Fibroblast of lung (primary cell): ENCODE measurements around the gene OBSL1. TPM values are rescaled to one million over a fixed set of nuclear protein-coding genes. Genes with fewer than 3 reads are reported as not detected.

ENCODE experiments used
- DNase-seq, 2 donors: peaks; one replicate each; pipeline versions ENCODE4 v3.0.0 to v3.0.0-alpha.2; 2010; ENCODE audit warnings: low read depth in 2 of 2
- H2AFZ ChIP-seq: 2 replicates; pipeline ENCODE4 v1.5.1; 2012; ENCODE audit warnings: low read length, control low read depth, inconsistent platforms
- H3K27ac ChIP-seq: 2 replicates; pipeline ENCODE4 v1.5.1; 2011; ENCODE audit warnings: low read length, control low read depth; ENCODE audit not compliant: insufficient read depth
- H3K27me3 ChIP-seq: 2 replicates; pipeline ENCODE4 v1.5.1; 2011; ENCODE audit warnings: mild to moderate bottlenecking, low read length; ENCODE audit not compliant: control insufficient read depth, insufficient read depth
- H3K36me3 ChIP-seq: 2 replicates; pipeline ENCODE4 v1.5.1; 2011; ENCODE audit warnings: low read length; ENCODE audit not compliant: control insufficient read depth, insufficient read depth
- H3K4me1 ChIP-seq: 2 replicates; pipeline ENCODE4 v1.5.1; 2011; ENCODE audit warnings: low read length; ENCODE audit not compliant: control insufficient read depth, insufficient read depth; ENCODE audit errors: extremely low read depth
- H3K4me2 ChIP-seq: 2 replicates; pipeline ENCODE4 v1.5.1; 2011; ENCODE audit warnings: low read length, control low read depth; ENCODE audit not compliant: insufficient read depth; ENCODE audit errors: extremely low read depth
- H3K4me3 ChIP-seq, 4 experiments: fragments of 200-600 bp in 1 of 4; sonication (generic) in 1 of 4; replicated peaks in 1 of 4; 2 replicates each; pipeline ENCODE4 v1.5.1; 2011 to 2016; ENCODE audit warnings: low read length in 4 of 4, low read depth in 3 of 4, mild to moderate bottlenecking in 3 of 4, control low read depth in 2 of 4, inconsistent platforms in 1 of 4, mixed read lengths in 1 of 4; ENCODE audit not compliant: insufficient read depth in 1 of 4; ENCODE audit errors: control extremely low read depth in 1 of 4
- H3K79me2 ChIP-seq: 2 replicates; pipeline ENCODE4 v1.5.1; 2012; ENCODE audit warnings: mild to moderate bottlenecking, low read length, inconsistent platforms; ENCODE audit not compliant: control insufficient read depth, insufficient read depth
- H3K9ac ChIP-seq: 2 replicates; pipeline ENCODE4 v1.5.1; 2011; ENCODE audit warnings: mild to moderate bottlenecking, low read length, control low read depth; ENCODE audit not compliant: insufficient read depth
- H3K9me3 ChIP-seq: 2 replicates; pipeline ENCODE4 v1.5.1; 2012; ENCODE audit warnings: low read depth, low read length; ENCODE audit not compliant: control insufficient read depth, insufficient read depth
- H4K20me1 ChIP-seq: 2 replicates; pipeline ENCODE4 v1.5.1; 2011; ENCODE audit warnings: low read length; ENCODE audit not compliant: control insufficient read depth, insufficient read depth; ENCODE audit errors: extremely low read depth
- EZH2 ChIP-seq: IDR thresholded peaks from 2 replicates; pipeline ENCODE4 v1.5.1; 2012; ENCODE audit warnings: low read length, control low read depth, mild to moderate bottlenecking; ENCODE audit errors: missing control alignments
- polyA plus RNA-seq, 2 donors: library from polyadenylated mRNA; depleted of rRNA in 1 of 2; stranded (reverse) in 1 of 2; unstranded in 1 of 2; fragments of >200 nt; gene quantifications; 2 replicates each; pipeline ENCODE4 v1.2.1, GENCODE V29; 2011 to 2012; ENCODE audit warnings: missing spikeins in 1 of 2
- total RNA-seq: library from RNA; depleted of rRNA; stranded (reverse); fragments of >200 nt; gene quantifications from 2 replicates; pipeline ENCODE4 v1.2.1, GENCODE V29; 2014
- TF ChIP-seq, protein P1 (sequence below), 2 donors: IDR thresholded peaks in 1 of 2; conservative IDR thresholded peaks in 1 of 2; 1 replicate in 1 of 2; 2 replicates in 1 of 2; pipeline ENCODE4 v1.5.1; 2011 to 2012; ENCODE audit warnings: low read length in 2 of 2, control low read depth in 1 of 2, inconsistent platforms in 1 of 2, low read depth in 1 of 2, mild to moderate bottlenecking in 1 of 2

OBSL1 gene
- total and polyA plus RNA-seq, 2 donors (not counting 1 experiment from before 2014, with no cell fraction given): 24.7 to 28.7 TPM

DNA sequence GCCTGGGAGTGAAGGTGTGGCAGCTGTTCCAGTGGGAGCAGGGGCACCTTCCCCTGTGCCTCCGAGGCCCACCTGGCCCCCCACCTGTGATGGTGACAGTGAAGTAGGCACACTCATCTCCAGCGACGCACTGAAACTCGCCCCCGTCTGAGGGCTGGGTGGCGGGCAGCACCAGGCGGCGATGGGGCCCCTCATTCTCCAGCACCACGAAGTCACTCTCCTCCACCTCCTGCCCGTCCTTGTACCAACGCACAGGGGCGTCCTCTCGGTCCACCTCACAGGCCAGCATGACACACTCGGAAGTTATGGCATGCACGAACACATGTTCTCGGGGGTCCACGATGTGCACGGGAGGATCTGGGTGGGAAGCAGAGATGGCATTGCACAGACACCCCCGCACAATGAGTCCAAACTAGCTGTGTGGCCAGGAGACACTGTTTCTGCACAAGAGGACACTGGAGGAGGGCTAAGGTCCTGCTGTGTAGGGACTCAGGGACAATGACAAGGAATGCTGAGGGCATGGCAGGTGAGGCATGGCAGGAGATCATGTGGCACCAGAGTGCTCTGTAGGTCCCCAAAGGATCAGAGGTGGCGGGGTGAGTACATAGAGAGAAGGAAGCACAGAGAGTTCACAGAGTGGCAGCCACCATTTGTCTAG, 7.9 kb downstream of the OBSL1 start:
- no peak overlapping the region for H3K9ac ChIP-seq
- H3K4me2 ChIP-seq: no peak overlapping the region
- H3K79me2 ChIP-seq: no peaks in the 10 kb centered on the region
- no peaks in the 10 kb centered on the region for H3K4me1 ChIP-seq
- H2AFZ ChIP-seq: no peak overlapping the region
- no peaks in the 10 kb centered on the region for H3K36me3 ChIP-seq
- no peaks in the 10 kb centered on the region for H3K9me3 ChIP-seq
- no peak for TF ChIP-seq EZH2
- TF ChIP-seq, protein P1, sequence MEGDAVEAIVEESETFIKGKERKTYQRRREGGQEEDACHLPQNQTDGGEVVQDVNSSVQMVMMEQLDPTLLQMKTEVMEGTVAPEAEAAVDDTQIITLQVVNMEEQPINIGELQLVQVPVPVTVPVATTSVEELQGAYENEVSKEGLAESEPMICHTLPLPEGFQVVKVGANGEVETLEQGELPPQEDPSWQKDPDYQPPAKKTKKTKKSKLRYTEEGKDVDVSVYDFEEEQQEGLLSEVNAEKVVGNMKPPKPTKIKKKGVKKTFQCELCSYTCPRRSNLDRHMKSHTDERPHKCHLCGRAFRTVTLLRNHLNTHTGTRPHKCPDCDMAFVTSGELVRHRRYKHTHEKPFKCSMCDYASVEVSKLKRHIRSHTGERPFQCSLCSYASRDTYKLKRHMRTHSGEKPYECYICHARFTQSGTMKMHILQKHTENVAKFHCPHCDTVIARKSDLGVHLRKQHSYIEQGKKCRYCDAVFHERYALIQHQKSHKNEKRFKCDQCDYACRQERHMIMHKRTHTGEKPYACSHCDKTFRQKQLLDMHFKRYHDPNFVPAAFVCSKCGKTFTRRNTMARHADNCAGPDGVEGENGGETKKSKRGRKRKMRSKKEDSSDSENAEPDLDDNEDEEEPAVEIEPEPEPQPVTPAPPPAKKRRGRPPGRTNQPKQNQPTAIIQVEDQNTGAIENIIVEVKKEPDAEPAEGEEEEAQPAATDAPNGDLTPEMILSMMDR (conservative IDR thresholded peaks at IDR 0.05 in 1 of 2, IDR thresholded peaks at IDR 0.05 in 1 of 2; ENCODE audit: low read depth in 1 of 2, low read length in 2 of 2): no peak
- no peaks in the 10 kb centered on the region for H4K20me1 ChIP-seq
- no peak overlapping the region for H3K4me3 ChIP-seq
- H3K27me3 ChIP-seq: no peaks in the 10 kb centered on the region
- DNase-seq: no peak
- H3K27ac ChIP-seq: no peak overlapping the region

DNA sequence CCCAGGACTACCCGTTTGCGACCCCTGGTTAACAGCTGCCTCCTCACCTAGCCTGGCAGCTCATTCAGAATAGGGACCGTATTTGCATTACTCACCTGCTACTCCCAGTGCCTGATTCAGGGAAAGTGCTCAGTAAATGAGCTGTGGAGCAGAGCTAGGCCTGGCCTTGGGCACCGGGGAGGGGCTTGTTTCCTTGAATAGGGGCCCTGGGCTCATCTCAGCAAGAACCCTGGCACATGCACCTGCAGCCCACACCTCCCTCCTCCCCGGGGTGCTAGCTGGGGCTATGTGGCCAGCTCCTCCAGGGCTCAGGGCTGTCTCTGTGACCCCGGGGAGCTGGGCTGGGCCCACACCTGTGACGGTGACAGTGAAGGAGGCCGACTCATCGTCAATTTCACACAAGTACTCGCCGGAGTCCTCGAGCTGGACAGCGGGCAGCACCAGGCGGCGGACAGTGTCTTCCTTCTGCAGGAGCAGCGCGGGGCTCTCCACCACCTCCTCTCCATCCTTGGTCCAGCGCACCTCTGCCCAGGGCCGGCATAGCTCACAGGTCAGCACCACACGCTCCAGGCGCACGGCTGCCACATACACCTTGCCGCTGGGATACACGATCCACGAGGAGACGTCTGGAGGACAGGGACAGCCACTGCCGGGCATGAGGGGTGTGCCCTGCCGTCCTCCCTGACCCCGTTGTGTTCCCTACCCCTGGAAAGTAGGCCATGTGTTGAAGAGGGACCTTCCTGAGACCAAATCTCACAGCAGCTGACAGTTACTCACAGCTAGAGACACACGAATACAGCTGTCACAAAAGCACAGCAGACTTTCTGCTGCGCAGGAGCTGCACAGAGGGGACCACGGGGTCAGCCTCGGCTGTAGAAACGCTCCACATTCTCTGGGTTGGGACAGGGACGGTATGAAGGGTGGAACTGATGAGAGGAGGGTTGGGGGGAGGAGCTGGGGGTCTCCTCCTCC, 9.0 kb downstream of the OBSL1 start:
- H3K4me1 ChIP-seq: no peaks in the 10 kb centered on the region
- no peak overlapping the region for H2AFZ ChIP-seq
- H3K27me3 ChIP-seq: no peaks in the 10 kb centered on the region
- no peak overlapping the region for H3K4me2 ChIP-seq
- no peaks in the 10 kb centered on the region for H3K9me3 ChIP-seq
- no peak for TF ChIP-seq EZH2
- TF ChIP-seq, protein P1 (conservative IDR thresholded peaks at IDR 0.05 in 1 of 2, IDR thresholded peaks at IDR 0.05 in 1 of 2; ENCODE audit: low read depth in 1 of 2, low read length in 2 of 2): no peak
- DNase-seq: no peak
- H4K20me1 ChIP-seq: no peaks in the 10 kb centered on the region
- no peaks in the 10 kb centered on the region for H3K79me2 ChIP-seq
- no peak overlapping the region for H3K9ac ChIP-seq
- no peak overlapping the region for H3K4me3 ChIP-seq
- no peaks in the 10 kb centered on the region for H3K36me3 ChIP-seq
- no peak overlapping the region for H3K27ac ChIP-seq
